ENCODE data around the gene PDILT.

- no peak for TF ChIP-seq FOXP2 (optimal IDR thresholded peaks at IDR 0.05; ENCODE audit: control extremely low read depth, extremely low read length, insufficient read depth)
- no peak for TF ChIP-seq POLR2AphosphoS5 (IDR thresholded peaks at IDR 0.05; ENCODE audit: borderline replicate concordance, low read depth, low read length)
Observed at GRCh38 chr16:20310421-20311395, 93.8 kb downstream of the PDILT start.

Data from SK-N-MC (cell line).